GM19043 (cell line): ENCODE results near the gene TAS2R1.

ENCODE experiments used
- ATAC-seq: cut with Tn5 transposase; IDR thresholded peaks from one replicate; pipeline ENCODE4 v1.9.1; 2021; ENCODE audit warnings: low read depth; ENCODE audit not compliant: unreplicated experiment

Gene TAS2R1

GRCh38 chr5:9589049-9589835, 40.9 kb downstream of the TAS2R1 start:
- ATAC-seq, result no peak

- no peak for ATAC-seq
Measured at GRCh38 chr5:9588254-9588653, 41.9 kb downstream of the TAS2R1 start.

- ATAC-seq, result no peak
Measured at GRCh38 chr5:9587135-9587534, 43.0 kb downstream of the TAS2R1 start.

- ATAC-seq, result no peak
Measured at GRCh38 chr5:9582406-9582805, 47.7 kb downstream of the TAS2R1 start.
